Activated T-helper 9 cell treated with anti-CD3 and anti-CD28 coated beads, Interleukin-2, amount 50 U/mL, for 16 hours (primary cell): Measurements from ENCODE around the gene PPP1R9A.

Experiments used
- DNase-seq: peaks from one replicate; pipeline ENCODE4 v3.0.0-alpha.2; 2020; ENCODE audit warnings: low read depth

Gene PPP1R9A

GRCh38 chr7:94909179-94909466 is 1.7 kb downstream of the PPP1R9A start:
- no peak for DNase-seq

GRCh38 chr7:94912085-94912484 is 4.7 kb downstream of the PPP1R9A start:
- no peak for DNase-seq

- no peak for DNase-seq
Observed at GRCh38 chr7:94913391-94913790, 6.0 kb downstream of the PPP1R9A start.

- DNase-seq = no peak
Observed at GRCh38 chr7:94921911-94922310, 14.5 kb downstream of the PPP1R9A start.

- DNase-seq = no peak
Observed at GRCh38 chr7:94922457-94922856, 15.1 kb downstream of the PPP1R9A start.

DNA sequence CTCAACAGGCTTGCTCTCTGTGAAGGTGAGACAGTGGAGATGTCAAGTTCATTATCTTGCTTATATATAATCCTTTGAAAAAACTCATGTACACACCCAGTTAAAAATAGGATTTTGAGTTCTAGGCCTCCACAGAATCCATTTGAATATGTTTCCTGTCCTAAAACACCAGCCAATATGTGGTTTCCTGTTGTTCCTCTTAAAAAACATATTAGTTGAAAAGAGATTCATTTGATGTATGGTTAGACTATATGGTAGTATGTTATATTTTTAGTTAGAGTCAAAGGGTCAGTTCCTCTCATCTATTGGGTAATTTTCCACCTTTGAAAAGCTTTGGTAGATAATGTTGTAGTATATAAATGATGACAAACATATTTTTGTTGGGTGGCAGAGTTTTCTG is 16.0 kb downstream of the PPP1R9A start:
- no peak for DNase-seq

- DNase-seq = no peak
Observed at GRCh38 chr7:94928168-94928707, 20.8 kb downstream of the PPP1R9A start.

DNA sequence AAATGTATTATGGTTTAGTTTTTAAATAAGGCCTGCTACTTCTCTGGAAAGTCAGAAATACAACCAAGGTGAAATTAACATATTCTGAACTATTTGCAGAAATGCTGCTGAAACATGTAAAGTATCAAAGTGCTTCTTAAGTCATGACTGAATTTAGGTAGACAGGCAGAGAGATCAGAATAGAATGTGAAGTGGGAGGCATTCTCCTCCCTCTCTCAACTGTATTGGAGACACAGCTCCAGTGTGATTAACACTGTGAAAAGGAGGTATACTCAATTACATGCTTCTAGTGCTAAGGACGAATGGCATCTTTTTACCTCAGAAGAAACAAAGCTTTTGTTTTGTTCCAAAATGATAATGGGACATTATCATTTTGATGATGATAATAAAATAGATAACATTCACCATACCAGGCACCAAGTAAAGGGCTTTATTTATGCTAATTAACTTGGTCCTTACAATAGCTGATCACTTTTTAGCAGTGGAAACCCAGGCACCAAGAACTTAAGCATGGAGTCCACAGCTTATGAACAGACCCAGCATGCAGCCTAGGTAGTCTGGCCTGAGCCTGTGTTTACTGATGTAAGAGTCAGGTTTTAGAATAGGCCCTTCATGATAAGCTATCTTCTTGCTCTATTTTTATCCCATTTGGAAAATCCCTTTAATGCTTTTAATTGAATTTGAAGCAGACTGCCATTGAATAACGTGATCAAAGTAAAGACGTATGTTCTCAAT is 26.0 kb downstream of the PPP1R9A start:
- DNase-seq = no peak

DNA sequence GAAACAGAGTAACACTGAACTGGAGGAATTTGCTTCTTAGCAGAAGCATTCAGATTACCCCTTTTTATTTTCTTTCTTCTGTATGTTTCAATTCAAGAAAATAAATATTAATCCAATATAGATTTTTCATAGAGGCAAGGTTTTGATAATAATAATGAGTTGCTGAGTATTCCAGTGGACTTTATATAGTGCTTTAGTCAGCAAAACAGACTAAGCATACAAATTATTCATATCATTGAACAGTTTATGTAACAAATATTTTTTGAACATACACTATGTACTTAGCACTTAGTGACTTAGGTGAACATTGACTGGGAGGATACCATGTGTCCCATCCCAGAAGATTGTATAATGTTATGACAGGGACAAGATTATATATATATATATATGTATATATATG is 32.0 kb downstream of the PPP1R9A start:
- no peak for DNase-seq

DNA sequence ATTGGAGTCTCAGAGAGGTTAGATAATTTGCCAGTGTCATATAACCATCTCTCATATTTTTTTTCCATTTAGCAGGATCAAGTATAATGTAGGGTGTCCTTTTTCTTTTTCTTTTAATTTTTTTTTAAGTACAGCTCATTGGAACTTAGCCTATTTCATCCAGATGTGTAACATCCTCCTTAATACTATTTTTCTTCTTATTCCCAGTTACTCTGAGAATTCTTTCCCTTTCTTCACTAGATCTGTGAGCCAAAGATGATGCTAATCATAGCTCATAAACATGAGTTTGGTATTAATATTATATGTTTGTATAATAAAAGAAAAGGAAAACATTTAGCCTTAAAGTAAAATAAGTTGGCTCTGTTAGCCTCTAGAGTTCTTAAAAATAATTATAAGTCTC is 32.8 kb downstream of the PPP1R9A start:
- DNase-seq = no peak

DNA sequence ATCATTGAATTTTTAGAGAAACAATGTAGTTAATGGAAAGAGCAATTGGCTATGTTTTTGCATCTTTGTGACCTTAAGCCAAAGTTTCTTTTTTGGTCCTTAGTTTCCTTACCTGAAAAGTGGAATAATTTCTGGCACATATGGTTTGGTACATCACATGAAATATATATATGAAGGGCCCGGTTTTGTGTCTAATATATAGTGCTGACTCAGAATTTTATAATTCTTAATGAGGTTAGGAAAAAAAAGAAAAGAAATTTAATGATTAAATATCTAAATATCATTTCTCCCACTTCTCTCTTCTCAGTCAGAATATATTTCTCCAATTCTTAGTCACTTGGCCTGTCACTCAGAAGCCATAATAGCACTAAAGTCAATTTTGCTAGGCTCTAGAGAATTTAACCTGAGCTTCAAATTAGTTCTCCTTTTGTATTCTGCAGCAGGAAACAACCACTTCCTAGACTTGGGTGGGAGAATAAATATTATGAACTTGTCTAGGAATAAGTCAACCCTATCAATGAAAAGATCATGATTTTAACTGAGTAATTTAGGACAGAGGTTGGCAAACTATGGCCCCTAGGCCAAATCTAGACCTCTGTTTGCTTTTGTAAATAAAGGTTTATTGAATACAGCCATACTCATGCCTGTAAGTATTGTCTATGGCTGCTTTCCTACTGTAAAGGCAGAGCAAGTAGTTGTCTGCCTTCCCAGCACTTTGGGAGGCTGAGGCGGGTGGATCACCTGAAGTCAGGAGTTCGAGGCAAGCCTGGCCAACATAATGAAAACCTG is 34.6 kb downstream of the PPP1R9A start:
- no peak for DNase-seq

- DNase-seq = no peak
Observed at GRCh38 chr7:94943134-94943533, 35.7 kb downstream of the PPP1R9A start.

- no peak for DNase-seq
Observed at GRCh38 chr7:94949532-94949931, 42.1 kb downstream of the PPP1R9A start.

DNA sequence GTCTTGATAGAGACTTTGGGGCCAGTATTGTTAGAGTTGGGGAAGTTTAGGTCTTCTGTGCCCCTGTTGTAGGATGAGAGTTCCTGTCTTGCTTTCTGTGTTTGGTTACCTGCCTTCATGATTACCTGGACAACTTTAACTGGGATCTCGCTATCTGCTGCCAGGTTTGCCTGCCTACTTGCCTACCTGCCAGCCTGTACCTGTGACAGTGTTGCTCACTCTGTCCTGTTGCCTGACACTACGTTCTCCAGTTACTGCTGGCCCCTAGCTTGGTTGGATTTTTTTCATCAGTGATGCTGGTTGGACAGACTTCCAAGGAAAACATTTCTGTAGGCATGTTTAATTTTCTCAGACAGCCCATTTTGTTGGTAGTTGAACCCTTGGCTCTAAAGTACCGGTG is 48.4 kb downstream of the PPP1R9A start:
- no peak for DNase-seq

DNA sequence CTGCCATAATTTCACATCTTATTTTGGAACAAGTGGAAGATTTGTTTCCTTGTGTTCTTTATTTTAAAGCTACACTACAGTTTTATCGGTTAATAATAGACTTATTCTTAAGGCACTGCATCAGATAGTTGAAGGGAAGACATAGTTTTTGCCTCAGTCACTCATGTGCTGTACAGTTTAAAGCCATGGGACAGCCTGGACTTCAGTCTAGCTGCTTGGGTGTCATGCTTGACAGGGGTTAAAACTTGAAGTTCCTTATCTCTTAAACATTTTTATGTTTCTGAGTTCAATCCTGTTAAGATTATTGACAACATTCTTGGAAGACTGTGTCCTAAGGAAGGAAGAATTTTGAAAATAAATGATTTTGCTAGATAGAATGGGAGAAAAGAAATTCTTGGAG is 49.7 kb downstream of the PPP1R9A start:
- no peak for DNase-seq

- no peak for DNase-seq
Observed at GRCh38 chr7:94962661-94963060, 55.3 kb downstream of the PPP1R9A start.

DNA sequence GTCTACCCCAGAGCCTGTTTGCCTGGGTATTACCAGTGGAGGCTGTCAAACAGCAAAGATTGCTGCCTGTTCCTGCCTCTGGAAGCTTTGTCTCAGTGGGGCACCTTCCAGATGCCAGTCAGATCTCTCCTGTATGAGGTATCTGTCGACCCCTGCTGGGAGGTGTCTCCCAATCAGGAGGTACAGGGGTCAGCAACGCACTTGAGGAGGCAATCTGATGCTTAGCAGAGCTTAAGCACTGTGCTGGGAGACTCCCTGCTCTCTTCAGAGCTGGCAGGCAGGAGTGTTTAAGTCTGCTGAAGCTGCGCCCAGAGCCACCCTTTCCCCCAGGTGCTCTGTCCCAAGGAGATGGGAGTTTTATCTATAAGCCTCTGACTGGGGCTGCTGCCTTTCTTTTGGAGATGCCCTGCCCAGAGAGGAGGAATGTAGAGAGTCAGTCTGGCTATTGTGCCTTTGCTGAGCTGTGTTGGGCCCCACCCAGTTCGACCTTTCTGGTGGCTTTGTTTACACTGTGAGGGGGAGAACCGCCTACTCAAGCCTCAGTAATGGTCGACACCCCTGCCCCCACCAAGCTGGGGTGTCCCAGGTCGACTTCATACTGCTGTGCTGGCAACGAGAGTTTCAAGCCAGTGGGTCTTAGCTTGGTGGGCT is 62.2 kb downstream of the PPP1R9A start:
- no peak for DNase-seq

DNA sequence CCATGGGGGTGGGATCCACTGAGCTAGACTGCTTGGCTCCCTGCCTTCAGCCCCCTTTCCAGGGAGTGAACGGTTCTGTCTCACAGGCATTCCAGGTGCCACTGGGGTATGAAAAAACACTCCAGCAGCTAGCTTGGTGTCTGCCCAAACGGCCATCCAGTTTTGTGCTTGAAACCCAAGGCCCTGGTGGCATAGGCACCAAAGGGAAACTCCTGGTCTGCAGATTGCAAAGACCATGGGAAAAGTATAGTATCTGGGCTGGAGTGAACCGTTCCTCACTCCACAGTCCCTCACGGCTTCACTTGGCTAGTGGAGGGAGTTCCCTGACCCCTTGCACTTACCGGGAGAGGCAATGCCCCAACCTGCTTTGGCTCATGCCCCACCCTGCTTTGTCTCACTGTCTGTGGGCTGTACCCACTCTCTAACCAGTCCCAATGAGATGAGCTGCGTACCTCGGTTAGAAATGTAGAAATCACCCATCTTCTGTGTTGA is 62.7 kb downstream of the PPP1R9A start:
- no peak for DNase-seq

GRCh38 chr7:94971051-94971867 is 63.9 kb downstream of the PPP1R9A start:
- no peak for DNase-seq

DNA sequence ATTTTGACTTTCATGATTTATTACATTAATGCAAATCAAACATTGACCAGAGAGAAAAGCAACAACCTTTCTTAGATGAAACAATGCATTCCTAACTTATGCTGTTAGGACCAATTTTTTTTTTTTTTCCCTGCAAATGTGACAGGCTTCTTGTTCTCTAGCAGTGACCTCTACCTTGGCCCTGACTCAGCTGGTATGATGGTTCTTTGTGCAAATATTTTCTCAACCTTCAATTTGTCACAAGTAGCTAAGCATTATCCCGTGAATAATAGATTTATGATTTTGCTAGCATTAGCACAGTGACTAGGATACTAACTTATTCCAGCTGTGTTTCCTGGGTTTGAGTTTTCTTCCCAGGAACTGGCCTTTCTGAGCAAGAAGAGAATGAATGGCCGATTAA is 64.9 kb downstream of the PPP1R9A start:
- no peak for DNase-seq

- no peak for DNase-seq
Observed at GRCh38 chr7:94973844-94974243, 66.5 kb downstream of the PPP1R9A start.

GRCh38 chr7:94974423-94974822 is 67.0 kb downstream of the PPP1R9A start:
- no peak for DNase-seq
